HCT116 (cell line): ENCODE results near the gene RYR2. TPM values are rescaled to one million over a fixed set of nuclear protein-coding genes. Genes with fewer than 3 reads are reported as not detected.

Source experiments
- ATAC-seq: fragments of 200-7000 bp; cut with Tn5 transposase; 2 replicates; pipeline ENCODE4 v1.9.1; 2020; ENCODE audit warnings: mild to moderate bottlenecking, moderate library complexity
- BruUV-seq: library from RNA; stranded (reverse); fragments of 400-500 nt; replicated peaks from 2 replicates; lab custom pipeline; 2021; lab: Mats Ljungman, UMichigan
- CTCF ChIA-PET: fragments of 300-600 bp; sonication (Branson Sonifier 250); formaldehyde crosslinking; loops from one replicate; lab custom pipeline; 2021; ENCODE audit warnings: antibody characterized with exemption; lab: Charles Lee
- POLR2A ChIA-PET: fragments of 300-600, 350-600 bp; sonication (Branson Sonifier 250); formaldehyde crosslinking; loops from one replicate; lab custom pipeline; 2021; ENCODE audit warnings: antibody characterized with exemption; lab: Charles Lee
- RAD21 ChIA-PET, 2 experiments: fragments of 300-600 bp; sonication (Branson Sonifier 250); formaldehyde crosslinking; loops; one replicate each; lab custom pipeline; 2023; ENCODE audit warnings: low total read pairs in 2 of 2; ENCODE audit not compliant: uncharacterized antibody in 2 of 2, unreplicated experiment in 2 of 2, low non-redundant PET in 1 of 2; lab: Charles Lee
- DNase-seq: peaks from one replicate; pipeline ENCODE4 v3.0.0-alpha.2; 2010; ENCODE audit warnings: low read depth, low spot score
- H2AFZ ChIP-seq: fragments of 200-600 bp; shearing (Covaris generic), sonication (generic); 2 replicates; pipeline ENCODE4 v1.6.1; 2017; ENCODE audit warnings: low read depth, mixed run types, mixed read lengths, antibody characterized with exemption, low read length; ENCODE audit not compliant: poor library complexity, severe bottlenecking
- H3K27ac ChIP-seq: 2 replicates; pipeline ENCODE4 v1.5.1; 2012; ENCODE audit warnings: low read depth, low read length
- H3K27me3 ChIP-seq: fragments of 200-600 bp; sonication (generic); 2 replicates; pipeline ENCODE4 v1.6.1; 2016; ENCODE audit warnings: mixed run types, low read length, mixed read lengths; ENCODE audit not compliant: insufficient read depth
- H3K36me3 ChIP-seq, 2 experiments: fragments of 200-500 bp in 1 of 2; fragments of 200-600 bp in 1 of 2; sonication (Bioruptor generic) in 1 of 2; sonication (generic) in 1 of 2; 2 replicates each; pipeline versions ENCODE4 v1.5.1 to v1.6.1; 2014 to 2016; ENCODE audit warnings: low read length in 2 of 2, inconsistent platforms in 1 of 2, mixed read lengths in 1 of 2, mixed run types in 1 of 2; ENCODE audit not compliant: insufficient read depth in 2 of 2, control insufficient read depth in 1 of 2
- H3K4me1 ChIP-seq, 2 experiments: fragments of 200-600 bp in 1 of 2; sonication (generic) in 1 of 2; 2 replicates each; pipeline versions ENCODE4 v1.5.1 to v1.6.1; 2012 to 2017; ENCODE audit warnings: low read length in 2 of 2, inconsistent platforms in 1 of 2, mild to moderate bottlenecking in 1 of 2, mixed read lengths in 1 of 2, mixed run types in 1 of 2, moderate library complexity in 1 of 2; ENCODE audit not compliant: insufficient read depth in 2 of 2, control insufficient read depth in 1 of 2
- H3K4me2 ChIP-seq: fragments of 200-600 bp; sonication (generic); 2 replicates; pipeline ENCODE4 v1.6.1; 2017; ENCODE audit warnings: mixed run types, low read length, mixed read lengths
- H3K4me3 ChIP-seq, 2 experiments: fragments of 200-600 bp in 1 of 2; sonication (generic) in 1 of 2; replicated peaks in 1 of 2; 2 replicates each; pipeline ENCODE4 v1.5.1; 2011 to 2016; ENCODE audit warnings: low read length in 2 of 2, control low read depth in 1 of 2, low read depth in 1 of 2, mild to moderate bottlenecking in 1 of 2, mixed read lengths in 1 of 2, mixed run types in 1 of 2
- H3K79me2 ChIP-seq: fragments of 200-600 bp; sonication (generic); 2 replicates; pipeline ENCODE4 v1.6.1; 2017; ENCODE audit warnings: mild to moderate bottlenecking, mixed run types, low read length, moderate library complexity, mixed read lengths; ENCODE audit not compliant: insufficient read depth
- H3K9ac ChIP-seq: fragments of 200-600 bp; sonication (generic); 2 replicates; pipeline ENCODE4 v1.6.1; 2016; ENCODE audit warnings: low read length, mixed read lengths
- H3K9me2 ChIP-seq: fragments of 200-600 bp; sonication (generic), shearing (Covaris generic); 2 replicates; pipeline ENCODE4 v1.6.1; 2017; ENCODE audit warnings: mixed run types, mild to moderate bottlenecking, moderate library complexity; ENCODE audit not compliant: insufficient read depth
- H3K9me3 ChIP-seq, 2 experiments: fragments of 200-500 bp in 1 of 2; fragments of 200-600 bp in 1 of 2; sonication (Bioruptor generic) in 1 of 2; sonication (generic) in 1 of 2; 2 replicates each; pipeline ENCODE4 v1.6.1; 2014 to 2017; ENCODE audit warnings: low read length in 2 of 2, mixed read lengths in 2 of 2, inconsistent platforms in 1 of 2, low read depth in 1 of 2, mild to moderate bottlenecking in 1 of 2, mixed run types in 1 of 2, moderate library complexity in 1 of 2; ENCODE audit not compliant: control insufficient read depth in 1 of 2, insufficient read depth in 1 of 2
- H4K20me1 ChIP-seq: fragments of 200-600 bp; sonication (generic), shearing (Covaris generic); 2 replicates; pipeline ENCODE4 v1.6.1; 2017; ENCODE audit warnings: mixed run types, mild to moderate bottlenecking, moderate library complexity; ENCODE audit not compliant: insufficient read depth
- CEBPB ChIP-seq: IDR thresholded peaks from 2 replicates; pipeline ENCODE4 v1.6.1; 2012; ENCODE audit warnings: low read depth
- EGR1 ChIP-seq: IDR thresholded peaks from 2 replicates; pipeline ENCODE4 v1.6.1; 2012; ENCODE audit warnings: low read depth
- ELF1 ChIP-seq: IDR thresholded peaks from 2 replicates; pipeline ENCODE4 v1.6.1; 2012; ENCODE audit warnings: low read depth, borderline replicate concordance
- FOSL1 ChIP-seq: IDR thresholded peaks from 2 replicates; pipeline ENCODE4 v1.6.1; 2012; ENCODE audit warnings: low read depth
- MAX ChIP-seq: IDR thresholded peaks from 2 replicates; pipeline ENCODE4 v1.6.1; 2012
- POLR2A ChIP-seq: IDR thresholded peaks from 2 replicates; pipeline ENCODE4 v1.7.0; 2011; ENCODE audit warnings: borderline replicate concordance; ENCODE audit not compliant: insufficient read depth, insufficient read length; ENCODE audit errors: extremely low read depth
- POLR2AphosphoS5 ChIP-seq: IDR thresholded peaks from 2 replicates; pipeline ENCODE4 v1.6.1; 2011; ENCODE audit warnings: mild to moderate bottlenecking, low read depth, low read length, moderate library complexity
- SP1 ChIP-seq: IDR thresholded peaks from 2 replicates; pipeline ENCODE4 v1.6.1; 2012; ENCODE audit warnings: low read depth
- TCF7L2 ChIP-seq: IDR thresholded peaks from 2 replicates; pipeline ENCODE4 v1.7.0; 2011; ENCODE audit warnings: borderline replicate concordance, inconsistent platforms; ENCODE audit not compliant: insufficient read depth, insufficient read length; ENCODE audit errors: extremely low read depth
- ZFX ChIP-seq: fragments of 450-650 bp; IDR thresholded peaks from 2 replicates; pipeline ENCODE4 v1.6.1; 2017
- intact Hi-C: fragments of 100-400 bp; cut with micrococcal nuclease; formaldehyde crosslinking; loops from 2 replicates; pipeline ENCODE4 v1.10.0; 2022
- total RNA-seq: library from RNA; stranded (reverse); gene quantifications from one replicate; pipeline ENCODE4 v1.2.1, GENCODE V29; 2021; ENCODE audit not compliant: unreplicated experiment
- TF ChIP-seq, protein P1 (sequence below): IDR thresholded peaks from 2 replicates; pipeline ENCODE4 v1.6.1; 2011; ENCODE audit warnings: mild to moderate bottlenecking, low read length, moderate library complexity; ENCODE audit not compliant: insufficient replicate concordance; ENCODE audit errors: extremely low read depth

Gene RYR2
- total RNA-seq, 1 experiment from 2014 or later, result 0.02 TPM

- BruUV-seq, result no TSS peak
Measured at GRCh38 chr1:237239248-237239647, 197.3 kb downstream of the RYR2 start.

DNA sequence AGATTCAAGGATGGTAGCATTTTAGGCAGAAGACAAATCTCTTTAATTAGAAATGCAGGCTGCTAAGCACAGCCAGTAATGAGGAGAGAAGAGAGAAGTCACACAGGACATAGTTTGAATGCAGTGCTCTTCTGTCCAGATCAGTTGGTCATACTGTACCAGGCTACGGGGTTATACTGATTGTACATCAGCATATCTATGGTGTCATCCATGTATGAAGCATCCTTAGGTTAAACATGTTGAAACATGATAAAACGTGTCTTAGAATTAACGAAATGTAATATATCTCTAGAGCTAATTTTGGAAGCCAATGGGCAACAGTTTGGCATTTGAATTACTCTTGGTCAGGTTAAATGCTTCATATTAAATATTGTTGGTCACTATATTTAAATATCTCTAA is 199.1 kb downstream of the RYR2 start:
- H3K4me3 ChIP-seq, result no peak overlapping the region
- ATAC-seq, result no peak
- H3K9me2 ChIP-seq, result no peaks in the 10 kb centered on the region
- H3K27ac ChIP-seq, result no peak overlapping the region
- TF ChIP-seq FOSL1 (no peak), TCF7L2 (no peak), CEBPB (no peak), POLR2A (no peak), EGR1 (no peak), MAX (no peak)
- TF ChIP-seq, all 23 proteins: peak for 0
- BruUV-seq, result no TSS peak
- no peak overlapping the region for H2AFZ ChIP-seq
- CTCF ChIA-PET, result no interaction called here
- H3K9me3 ChIP-seq, result no peaks in the 10 kb centered on the region
- no peaks in the 10 kb centered on the region for H4K20me1 ChIP-seq
- POLR2A ChIA-PET, result no interaction called here
- intact Hi-C loops, result no loop called here
- no peaks in the 10 kb centered on the region for H3K4me1 ChIP-seq
- no peak overlapping the region for H3K4me2 ChIP-seq
- H3K27me3 ChIP-seq, result no peaks in the 10 kb centered on the region
- DNase-seq, result no peak
- RAD21 ChIA-PET, result no interaction called here
- no peak overlapping the region for H3K9ac ChIP-seq
- no peaks in the 10 kb centered on the region for H3K79me2 ChIP-seq
- H3K36me3 ChIP-seq, result no peaks in the 10 kb centered on the region

More at GRCh38 chr1:237239248-237239647, 197.3 kb downstream of the RYR2 start:
- intact Hi-C loops, result no loop called here
- Histone ChIP-seq H3K27me3 (no peaks in the 10 kb centered on the region), H3K9ac (no peak overlapping the region), H3K4me3 (no peak overlapping the region), H3K9me2 (no peaks in the 10 kb centered on the region), H3K27ac (no peak overlapping the region), H4K20me1 (no peaks in the 10 kb centered on the region), H3K4me2 (no peak overlapping the region), H3K79me2 (no peaks in the 10 kb centered on the region), H3K36me3 (no peaks in the 10 kb centered on the region), H2AFZ (no peak overlapping the region), H3K9me3 (no peaks in the 10 kb centered on the region), H3K4me1 (no peaks in the 10 kb centered on the region)
- POLR2A ChIA-PET, result no interaction called here
- CTCF ChIA-PET, result no interaction called here
- DNase-seq (no peak), ATAC-seq (no peak)
- RAD21 ChIA-PET, result no interaction called here
- no peak for TF ChIP-seq POLR2AphosphoS5
- TF ChIP-seq POLR2A, result no peak
- TF ChIP-seq ZFX, result no peak
- TF ChIP-seq MAX, result no peak
- TF ChIP-seq, protein P1, sequence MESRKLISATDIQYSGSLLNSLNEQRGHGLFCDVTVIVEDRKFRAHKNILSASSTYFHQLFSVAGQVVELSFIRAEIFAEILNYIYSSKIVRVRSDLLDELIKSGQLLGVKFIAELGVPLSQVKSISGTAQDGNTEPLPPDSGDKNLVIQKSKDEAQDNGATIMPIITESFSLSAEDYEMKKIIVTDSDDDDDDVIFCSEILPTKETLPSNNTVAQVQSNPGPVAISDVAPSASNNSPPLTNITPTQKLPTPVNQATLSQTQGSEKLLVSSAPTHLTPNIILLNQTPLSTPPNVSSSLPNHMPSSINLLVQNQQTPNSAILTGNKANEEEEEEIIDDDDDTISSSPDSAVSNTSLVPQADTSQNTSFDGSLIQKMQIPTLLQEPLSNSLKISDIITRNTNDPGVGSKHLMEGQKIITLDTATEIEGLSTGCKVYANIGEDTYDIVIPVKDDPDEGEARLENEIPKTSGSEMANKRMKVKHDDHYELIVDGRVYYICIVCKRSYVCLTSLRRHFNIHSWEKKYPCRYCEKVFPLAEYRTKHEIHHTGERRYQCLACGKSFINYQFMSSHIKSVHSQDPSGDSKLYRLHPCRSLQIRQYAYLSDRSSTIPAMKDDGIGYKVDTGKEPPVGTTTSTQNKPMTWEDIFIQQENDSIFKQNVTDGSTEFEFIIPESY, result no peak
- TF ChIP-seq SP1, result no peak
- TF ChIP-seq ELF1, result no peak
